HG02938 (cell line): ENCODE data around the gene ELMO3.

Experiments used
- ATAC-seq: cut with Tn5 transposase; IDR thresholded peaks from one replicate; pipeline ENCODE4 v1.9.1; 2021; ENCODE audit warnings: mild to moderate bottlenecking, moderate library complexity; ENCODE audit not compliant: unreplicated experiment

The ELMO3 gene, protein sequence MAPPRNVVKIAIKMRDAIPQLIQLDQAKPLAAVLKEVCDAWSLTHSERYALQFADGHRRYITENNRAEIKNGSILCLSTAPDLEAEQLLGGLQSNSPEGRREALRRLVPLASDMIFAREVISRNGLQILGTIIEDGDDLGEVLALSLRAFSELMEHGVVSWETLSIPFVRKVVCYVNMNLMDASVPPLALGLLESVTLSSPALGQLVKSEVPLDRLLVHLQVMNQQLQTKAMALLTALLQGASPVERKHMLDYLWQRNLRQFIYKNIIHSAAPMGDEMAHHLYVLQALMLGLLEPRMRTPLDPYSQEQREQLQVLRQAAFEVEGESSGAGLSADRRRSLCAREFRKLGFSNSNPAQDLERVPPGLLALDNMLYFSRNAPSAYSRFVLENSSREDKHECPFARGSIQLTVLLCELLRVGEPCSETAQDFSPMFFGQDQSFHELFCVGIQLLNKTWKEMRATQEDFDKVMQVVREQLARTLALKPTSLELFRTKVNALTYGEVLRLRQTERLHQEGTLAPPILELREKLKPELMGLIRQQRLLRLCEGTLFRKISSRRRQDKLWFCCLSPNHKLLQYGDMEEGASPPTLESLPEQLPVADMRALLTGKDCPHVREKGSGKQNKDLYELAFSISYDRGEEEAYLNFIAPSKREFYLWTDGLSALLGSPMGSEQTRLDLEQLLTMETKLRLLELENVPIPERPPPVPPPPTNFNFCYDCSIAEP

DNA sequence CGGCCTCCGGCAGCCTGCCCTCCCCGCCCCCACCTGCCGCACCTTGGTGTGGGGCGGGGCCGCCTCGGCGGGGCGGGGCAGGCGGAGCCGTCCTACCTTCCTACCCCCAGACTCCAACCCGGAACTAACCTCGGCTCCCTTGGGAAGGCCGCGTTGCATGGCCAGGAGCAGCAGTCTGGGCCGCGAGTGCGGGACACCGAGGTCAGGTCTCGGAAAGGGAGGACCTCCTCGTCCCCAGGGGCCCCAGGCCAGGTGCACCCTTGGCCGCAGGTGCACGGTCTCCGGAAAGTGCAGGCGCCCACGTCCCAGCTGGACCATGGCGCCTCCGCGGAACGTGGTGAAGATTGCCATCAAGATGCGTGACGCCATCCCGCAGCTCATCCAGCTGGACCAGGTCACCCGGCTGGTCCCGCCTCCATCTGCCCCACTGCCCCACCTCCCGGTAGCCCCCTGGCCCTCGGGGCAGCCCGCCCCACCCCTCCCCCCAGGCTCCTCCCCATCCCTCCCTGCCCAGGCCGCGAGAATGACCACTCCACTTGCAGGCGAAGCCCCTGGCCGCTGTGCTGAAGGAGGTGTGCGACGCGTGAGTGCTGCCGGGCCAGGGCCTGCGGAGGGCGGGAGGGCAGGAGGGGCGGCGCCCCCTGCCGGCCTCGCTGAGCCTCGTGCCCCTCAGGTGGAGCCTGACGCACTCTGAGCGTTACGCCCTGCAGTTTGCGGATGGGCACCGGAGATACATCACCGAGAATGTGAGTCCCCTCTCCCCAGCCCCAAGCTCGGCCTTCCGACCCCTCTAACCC is at the start of gene ELMO3:
ELMO3 (plus strand) TSS at position 121 of the 797 bp plus-strand sequence; CDS start at position 317, 196 bp downstream.
- ATAC-seq = no peak

GRCh38 chr16:67149276-67150046 is 49.5 kb upstream of the ELMO3 start:
- ATAC-seq = no peak

- ATAC-seq = no peak
Observed at GRCh38 chr16:67150047-67150832, 48.7 kb upstream of the ELMO3 start.

DNA sequence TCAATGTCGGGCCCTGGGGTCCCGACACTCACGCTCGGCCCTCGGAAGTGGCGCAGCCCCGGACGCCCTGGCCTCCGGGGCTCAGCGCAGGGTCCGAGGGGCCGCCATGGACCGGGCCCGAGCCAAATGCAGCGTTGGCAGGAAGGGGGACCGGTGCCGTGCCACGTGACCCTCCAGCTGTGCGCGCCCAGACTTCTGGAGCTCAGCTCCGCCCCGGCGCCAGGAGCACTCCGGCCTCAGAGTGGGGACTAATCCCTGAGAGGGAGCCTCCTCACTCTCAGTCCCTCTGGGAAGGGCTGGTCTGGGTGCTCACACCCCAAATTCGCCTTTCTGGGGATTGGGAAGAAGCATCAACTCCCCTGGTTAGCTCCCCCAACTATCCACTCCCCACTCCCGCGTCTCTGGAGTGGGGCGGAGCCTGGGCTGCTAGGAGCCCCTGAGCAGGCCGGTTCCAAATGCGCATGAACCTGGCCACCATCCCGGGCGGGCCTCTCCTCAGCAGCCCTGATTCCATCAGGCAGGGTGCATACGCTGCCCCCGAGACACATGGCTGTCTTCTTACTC is 48.0 kb upstream of the ELMO3 start, which contains the start of gene B3GNT9:
B3GNT9 (minus strand) TSS at position 166 of the 564 bp plus-strand sequence. CDS start 513 bp downstream, outside the sequence.
- ATAC-seq = no peak

DNA sequence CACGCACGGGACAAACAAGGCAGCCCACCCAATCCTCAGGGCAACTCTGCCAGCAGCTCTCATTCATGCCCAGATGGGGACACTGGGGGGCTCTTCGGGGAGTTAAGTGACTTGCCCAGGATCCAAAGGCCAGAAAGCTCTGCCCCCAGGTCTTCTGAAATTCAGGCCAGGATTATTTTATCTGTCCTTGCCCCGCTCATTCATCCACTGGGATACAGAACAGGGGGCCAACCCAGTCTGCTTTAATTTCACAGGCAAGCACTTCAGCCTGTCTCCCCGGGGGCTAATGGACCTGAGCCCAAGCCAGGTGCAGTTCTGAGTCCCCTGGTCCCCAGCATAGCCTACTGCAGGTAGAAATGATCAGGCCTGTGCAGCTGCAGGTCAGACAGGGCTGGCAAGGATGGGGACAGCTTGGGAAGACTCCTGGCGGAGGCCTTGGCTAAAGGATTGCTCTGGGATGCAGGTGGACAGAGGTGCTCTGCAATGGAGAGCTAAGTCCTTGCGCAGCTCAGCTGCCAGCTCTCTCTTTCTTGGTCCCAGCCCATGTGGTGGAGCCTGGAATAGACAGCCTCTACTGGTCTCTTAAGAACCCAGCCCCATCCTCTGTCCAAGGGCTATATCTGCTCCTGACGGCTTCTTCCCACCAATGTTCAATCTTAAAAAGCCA is 47.4 kb upstream of the ELMO3 start:
- ATAC-seq = no peak

- no peak for ATAC-seq
Observed at GRCh38 chr16:67154578-67155294, 44.2 kb upstream of the ELMO3 start.

- no peak for ATAC-seq
Observed at GRCh38 chr16:67155295-67156142, 43.4 kb upstream of the ELMO3 start.

- ATAC-seq = no peak
Observed at GRCh38 chr16:67156143-67156844, 42.6 kb upstream of the ELMO3 start.

DNA sequence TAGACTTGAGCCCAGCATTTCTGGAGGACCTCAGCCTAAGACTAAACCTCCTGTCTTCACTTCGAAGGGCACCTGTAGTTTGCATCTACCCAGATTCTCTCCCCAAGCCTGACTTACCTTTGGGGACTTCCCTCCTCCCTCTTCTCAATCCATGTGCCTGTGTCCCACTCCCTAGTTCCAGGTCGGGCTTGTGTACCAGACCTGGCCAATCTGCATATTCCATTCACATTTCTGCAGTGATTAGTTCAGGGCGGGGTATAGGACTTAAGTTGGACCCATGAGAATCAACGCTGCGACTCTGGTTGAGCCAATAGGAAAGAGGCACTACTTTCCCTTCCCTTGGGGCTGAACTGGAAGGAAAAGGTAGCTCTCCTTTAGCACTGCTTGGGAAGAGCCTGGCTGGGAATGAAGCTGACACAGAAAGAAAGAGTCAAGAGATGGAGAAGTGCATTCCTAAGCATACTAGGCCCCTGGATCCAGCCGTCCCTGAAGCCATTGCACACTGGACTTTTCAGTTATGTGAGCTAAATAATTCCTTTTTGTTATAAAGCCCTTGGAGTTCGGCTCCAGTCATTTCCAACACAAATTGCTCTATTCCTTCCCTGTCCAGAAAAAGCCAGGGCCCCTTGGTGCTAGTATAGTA is 41.7 kb upstream of the ELMO3 start:
- no peak for ATAC-seq

DNA sequence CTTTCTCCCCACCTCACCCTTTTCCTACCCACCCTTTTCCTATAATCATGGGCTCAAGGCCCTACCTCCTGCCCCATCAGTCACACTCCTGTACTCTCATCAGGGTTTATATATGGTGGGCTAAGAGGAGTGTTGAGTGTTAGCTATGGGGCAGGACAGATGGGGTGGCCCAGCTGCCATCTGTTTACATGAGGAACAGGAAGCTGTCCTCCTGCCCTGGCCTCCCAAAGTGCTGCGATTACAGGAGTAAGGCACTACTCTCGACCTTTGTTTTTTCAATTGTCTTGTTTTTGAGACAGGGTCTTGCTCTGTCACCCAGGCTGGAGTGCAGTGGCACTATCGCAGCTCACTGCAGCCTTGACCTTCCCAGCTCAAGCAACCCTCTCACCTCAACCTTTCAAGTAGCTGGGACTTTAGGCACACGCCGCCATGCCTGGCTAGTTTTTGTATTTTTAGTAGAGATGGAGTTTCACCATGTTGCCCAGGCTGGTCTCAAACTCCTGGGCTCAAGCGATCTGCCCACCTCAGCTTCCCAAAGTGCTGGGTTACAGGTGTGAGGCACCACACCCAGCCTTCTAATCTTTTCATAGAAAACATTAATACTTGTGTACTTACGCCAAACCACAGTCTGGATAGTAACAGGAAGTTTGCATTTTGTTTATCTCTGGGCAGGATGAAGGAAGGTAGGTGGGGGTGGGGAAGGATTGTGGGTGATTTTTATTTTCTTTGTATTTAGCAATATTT is 40.9 kb upstream of the ELMO3 start:
- ATAC-seq = no peak

DNA sequence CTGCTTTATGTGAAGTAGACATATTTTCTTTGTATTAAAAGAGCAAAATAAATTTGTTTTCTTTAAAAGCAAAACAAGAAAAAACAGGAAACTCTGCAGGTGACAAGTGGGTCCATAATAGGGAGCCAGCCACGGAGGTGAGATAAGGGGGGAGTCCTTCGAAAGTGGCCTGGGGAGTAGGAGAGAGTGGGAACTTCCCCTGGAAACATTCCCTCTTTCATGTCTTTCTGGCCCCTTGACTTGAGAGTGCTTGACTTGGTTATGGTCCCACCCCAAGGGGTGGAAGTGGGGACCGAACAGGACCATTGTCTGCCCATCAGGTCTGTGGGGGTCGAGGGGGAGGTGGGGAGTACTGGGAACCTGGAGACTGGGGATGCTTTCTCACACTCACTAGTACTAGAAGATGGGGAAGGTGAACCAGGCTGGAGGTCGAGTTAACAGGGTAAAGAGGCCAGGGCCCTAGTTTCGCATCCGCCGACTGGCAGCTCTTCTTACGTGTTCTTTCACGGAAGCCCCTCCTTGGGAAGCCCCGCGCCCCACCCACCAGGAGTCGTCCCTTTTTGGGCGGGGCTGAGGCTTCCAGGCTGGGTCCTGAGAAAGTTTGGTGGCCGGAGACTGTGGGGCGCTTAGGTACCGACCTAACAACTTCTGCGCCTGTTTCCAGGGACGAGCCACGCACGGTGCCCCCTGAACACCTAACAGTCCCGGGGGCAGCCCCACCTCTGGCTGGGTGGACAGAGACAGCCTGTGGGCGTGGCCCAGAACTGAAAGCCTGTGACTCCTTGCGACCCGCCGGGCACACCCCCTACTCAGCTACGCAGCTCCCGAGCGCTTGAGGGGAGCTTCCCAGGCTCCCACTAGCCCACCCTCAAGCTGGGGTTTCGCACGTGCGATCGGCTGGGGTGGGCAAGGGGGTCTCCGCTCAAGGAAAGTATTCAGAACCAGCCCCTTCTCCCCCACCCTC is 40.0 kb upstream of the ELMO3 start:
- peak; percentile 31 for ATAC-seq

DNA sequence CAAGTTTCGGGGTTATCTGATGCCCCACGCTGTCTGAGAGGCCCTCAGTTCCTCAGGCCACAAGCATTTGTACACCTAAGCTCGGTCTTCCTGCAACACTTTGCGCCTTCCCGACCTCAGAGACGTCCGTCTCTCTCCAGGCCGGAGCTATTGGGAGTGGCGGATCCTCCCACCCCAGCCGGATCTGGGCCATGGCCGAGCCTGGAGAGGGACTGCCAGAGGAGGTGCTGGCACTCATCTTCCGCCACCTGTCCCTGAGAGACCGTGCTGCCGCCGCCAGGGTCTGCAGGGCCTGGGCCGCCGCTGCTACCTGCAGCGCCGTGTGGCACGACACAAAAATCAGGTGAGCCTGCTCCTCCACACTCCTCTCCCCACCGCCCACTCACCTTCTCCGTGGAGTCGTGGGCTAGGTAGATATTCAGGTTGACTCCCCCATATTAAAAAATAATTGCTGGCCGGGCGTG is 37.3 kb upstream of the ELMO3 start:
- no peak for ATAC-seq

DNA sequence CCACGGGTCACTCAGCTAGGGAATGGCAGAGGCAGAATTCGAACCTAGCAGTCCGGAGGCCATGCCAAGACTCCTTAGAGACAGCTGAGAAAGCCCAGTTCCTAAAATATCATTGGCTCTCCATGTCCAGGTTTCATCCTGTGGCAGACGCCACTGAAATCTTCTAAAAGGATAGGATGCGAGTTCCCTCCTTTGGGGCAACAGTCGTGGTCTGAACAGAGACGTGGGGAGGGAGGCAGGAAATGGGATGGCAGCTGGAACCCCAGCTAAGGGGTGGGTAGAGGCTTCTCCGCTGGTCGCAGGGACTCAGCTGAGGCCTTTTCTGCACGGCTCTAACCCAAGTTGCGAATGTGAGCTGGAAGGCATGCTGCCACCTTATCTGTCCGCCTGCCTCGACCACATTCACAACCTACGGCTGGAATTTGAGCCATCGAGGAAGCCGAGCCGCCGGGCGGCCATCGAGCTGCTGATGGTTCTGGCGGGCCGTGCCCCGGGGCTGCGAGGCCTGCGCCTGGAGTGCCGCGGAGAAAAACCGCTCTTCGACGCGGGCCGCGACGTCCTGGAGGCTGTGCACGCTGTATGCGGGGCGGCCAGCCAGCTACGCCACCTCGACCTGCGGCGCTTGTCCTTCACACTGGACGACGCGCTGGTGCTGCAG is 36.3 kb upstream of the ELMO3 start:
- no peak for ATAC-seq
